GM13977 (cell line): ENCODE data around the gene KLHL29.

Experiments used
- DNase-seq: peaks from one replicate; pipeline ENCODE4 v3.0.0; 2012; ENCODE audit warnings: low spot score
- in situ Hi-C: fragments of 300-500 bp; cut with MboI; formaldehyde crosslinking; loops from one replicate; pipeline ENCODE4 v1.12.0; 2022; ENCODE audit warnings: low sequenced_read_pairs, low pct_unique_long_range_greater_than_20kb, mixed read lengths, inconsistent platforms; ENCODE audit not compliant: unreplicated experiment
- TF ChIP-seq, protein P1 (sequence below): IDR thresholded peaks from 2 replicates; pipeline ENCODE4 v1.5.1; 2012; ENCODE audit warnings: mild to moderate bottlenecking, control low read depth; ENCODE audit not compliant: insufficient read depth; ENCODE audit errors: extremely low read depth, missing control alignments

KLHL29 gene

DNA sequence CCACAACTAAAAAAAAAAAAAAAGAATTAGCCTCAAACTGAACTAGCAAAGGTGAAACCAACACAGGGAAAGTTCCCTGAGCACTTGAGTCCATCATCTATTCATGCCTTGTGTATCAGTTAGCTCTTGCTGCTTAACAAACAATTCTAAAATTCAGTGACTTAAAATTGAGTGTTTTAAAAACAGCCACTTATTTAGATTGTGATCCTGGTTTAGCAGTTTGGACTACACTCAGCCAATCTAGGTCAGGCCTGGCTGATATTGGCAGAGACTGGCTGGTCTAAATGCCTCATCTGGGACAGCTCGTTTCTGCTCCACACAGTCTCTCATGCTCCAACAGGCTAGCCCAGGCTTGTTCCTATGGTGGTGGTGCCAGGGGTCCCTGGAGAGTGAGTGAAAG lies 294.1 kb downstream of the KLHL29 start:
- no peak for DNase-seq
- in situ Hi-C loops, result no loop called here
- TF ChIP-seq, protein P1, sequence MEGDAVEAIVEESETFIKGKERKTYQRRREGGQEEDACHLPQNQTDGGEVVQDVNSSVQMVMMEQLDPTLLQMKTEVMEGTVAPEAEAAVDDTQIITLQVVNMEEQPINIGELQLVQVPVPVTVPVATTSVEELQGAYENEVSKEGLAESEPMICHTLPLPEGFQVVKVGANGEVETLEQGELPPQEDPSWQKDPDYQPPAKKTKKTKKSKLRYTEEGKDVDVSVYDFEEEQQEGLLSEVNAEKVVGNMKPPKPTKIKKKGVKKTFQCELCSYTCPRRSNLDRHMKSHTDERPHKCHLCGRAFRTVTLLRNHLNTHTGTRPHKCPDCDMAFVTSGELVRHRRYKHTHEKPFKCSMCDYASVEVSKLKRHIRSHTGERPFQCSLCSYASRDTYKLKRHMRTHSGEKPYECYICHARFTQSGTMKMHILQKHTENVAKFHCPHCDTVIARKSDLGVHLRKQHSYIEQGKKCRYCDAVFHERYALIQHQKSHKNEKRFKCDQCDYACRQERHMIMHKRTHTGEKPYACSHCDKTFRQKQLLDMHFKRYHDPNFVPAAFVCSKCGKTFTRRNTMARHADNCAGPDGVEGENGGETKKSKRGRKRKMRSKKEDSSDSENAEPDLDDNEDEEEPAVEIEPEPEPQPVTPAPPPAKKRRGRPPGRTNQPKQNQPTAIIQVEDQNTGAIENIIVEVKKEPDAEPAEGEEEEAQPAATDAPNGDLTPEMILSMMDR, result no peak

DNA sequence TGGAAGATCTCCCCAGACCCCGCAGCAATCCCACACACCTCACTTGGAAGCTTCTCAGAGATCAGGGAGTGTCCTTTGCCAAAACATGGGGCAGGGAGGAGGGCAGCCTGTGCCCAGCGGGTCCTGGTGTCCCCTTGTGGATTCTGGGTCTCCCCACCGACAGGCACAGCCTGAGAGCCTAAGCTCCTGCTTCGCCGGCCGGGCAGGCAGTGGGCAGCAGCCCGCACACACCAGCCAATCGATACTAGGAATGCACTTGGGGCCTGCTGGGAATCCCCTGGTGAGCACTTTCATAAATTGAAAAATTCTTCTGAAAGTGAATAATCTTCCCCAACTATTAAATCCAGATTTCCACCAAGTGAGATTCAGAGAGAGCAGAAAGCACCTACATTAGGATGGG lies 296.0 kb downstream of the KLHL29 start:
- TF ChIP-seq, protein P1, result no peak
- in situ Hi-C loops, result no loop called here

DNA sequence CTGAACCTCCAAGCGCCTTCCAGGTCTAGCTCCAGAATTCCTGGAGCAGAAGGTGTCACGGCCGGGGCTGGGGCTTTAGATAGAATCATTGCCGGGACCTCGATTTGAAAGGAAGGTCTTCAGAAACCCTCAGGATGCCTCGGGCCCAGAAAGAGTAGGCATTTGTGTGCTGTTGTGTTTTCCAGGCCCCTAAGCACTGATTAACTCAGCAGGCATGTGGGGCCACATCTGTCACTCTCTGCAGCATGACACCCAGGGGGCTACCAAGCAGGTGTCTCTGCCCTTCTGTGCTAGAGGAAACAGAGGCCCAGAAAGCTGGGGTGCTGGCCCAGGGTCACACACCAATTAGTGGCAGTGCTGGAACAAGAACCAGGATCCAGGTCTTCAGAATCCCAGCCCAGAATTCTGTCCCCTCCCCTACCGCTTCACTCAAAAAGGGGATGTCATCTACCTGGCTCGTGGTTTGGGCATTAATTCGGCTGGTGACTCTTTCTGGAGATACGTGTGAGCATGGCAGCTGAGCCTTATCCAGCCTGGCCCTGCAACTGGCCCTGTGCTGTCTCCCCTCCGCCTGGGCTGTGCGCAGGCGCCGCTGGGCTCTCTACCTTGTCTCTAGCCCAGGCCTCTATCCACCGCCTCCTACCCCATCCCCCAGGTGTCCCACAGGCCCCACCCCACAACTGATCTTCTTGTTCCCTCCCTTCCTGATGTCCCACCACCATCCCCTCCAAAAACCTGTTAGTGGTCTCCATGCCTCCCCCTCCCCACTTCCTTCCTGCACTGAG lies 296.6 kb downstream of the KLHL29 start:
- TF ChIP-seq, protein P1, result no peak
- DNase-seq, result no peak
- in situ Hi-C loops, result no loop called here

More for the DNA sequence above, 296.0 kb downstream of the KLHL29 start:
- DNase-seq, result no peak

DNA sequence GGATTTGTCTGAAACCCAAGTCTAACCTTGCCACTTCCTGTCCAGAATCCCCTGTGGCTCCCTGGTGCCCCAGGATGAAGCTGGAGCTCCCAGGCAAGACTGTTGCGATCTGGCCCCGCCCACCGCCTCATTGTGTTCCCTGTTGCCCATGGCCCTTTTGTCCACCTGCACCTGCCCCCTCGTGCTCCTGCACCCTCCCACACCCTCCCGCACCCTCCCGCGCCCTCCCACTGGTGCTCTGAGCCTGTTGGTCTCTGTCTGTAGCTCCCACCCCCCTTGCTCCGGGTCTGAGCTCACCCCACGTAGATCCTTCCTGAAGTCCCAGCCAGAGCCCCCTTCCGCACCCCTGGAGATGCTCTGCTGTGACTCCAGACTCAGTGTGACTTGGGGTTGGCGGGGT lies 297.5 kb downstream of the KLHL29 start:
- TF ChIP-seq, protein P1, result no peak
- in situ Hi-C loops, result no loop called here
- DNase-seq, result no peak

DNA sequence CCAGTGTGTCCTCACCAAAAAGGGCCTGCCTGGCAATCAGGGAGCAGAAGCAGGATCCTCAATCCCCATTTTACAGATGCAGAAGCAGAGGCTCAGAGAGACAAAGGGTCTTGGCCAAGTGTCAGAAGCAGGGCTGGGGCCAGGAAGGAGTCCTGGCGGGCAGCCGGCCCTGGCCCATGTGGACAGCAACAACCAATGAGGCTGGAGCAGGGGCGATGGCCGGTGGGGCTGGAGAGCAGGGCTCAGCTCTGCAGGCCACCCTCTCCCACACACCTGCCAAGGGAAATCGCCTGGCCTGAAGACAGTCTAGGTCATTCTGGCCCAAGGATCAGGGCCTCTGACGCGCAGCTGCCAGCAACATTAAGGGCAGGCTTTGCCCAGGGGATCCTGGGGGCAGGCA lies 298.0 kb downstream of the KLHL29 start:
- in situ Hi-C loops, result no loop called here
- TF ChIP-seq, protein P1, result no peak
- DNase-seq, result no peak

DNA sequence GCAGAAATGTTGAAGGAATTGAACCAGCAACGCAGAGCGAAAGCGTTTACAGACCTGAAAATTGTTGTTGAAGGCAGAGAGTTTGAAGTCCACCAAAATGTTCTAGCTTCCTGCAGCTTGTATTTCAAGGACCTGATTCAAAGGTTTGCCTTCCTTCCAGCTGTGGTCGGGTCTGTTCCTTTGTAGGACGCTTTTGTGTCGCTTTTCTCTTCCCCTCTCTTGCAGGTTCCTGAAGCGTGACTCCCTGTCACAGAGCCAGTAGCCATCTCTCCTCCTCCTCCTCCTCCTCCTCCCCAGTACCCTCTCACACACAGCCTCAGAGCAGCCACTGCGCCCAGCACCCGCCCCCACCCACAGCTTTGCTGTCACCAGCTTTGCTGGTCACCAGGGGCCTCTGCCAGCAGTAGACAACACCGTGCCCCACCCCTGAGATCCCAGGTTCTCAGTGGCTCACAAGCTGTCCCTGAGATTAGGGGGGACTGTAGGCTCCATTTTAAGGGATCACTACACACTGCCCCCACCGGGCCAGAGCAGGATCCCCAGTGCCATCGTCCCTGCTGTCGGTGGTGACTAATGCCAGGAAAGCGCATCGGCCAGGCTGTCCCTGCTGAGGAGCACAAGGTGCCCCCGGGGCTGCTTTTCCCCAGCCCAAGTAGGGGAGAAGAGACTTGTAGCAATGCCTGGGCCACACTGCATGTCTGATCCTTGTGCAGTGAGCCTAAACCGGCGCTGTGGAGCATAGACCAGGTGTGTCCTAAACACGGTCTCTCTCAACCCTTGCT lies 299.6 kb downstream of the KLHL29 start:
- in situ Hi-C loops, result no loop called here
- no peak for DNase-seq
- TF ChIP-seq, protein P1, result no peak
